Activated CD4-positive, alpha-beta memory T cell treated with anti-CD3 and anti-CD28 coated beads, Interleukin-2, amount 10 ng/mL, durations not matched to agents 7 days and 5 days (primary cell): ENCODE data around the gene SERTAD3. TPM values are rescaled to one million over a fixed set of nuclear protein-coding genes. Genes with fewer than 3 reads are reported as not detected.
"Not testable (repeated sequence)": the region's sequence is repeated elsewhere in the genome, so short reads cannot be mapped to it uniquely, and the experiment has no call there.

ENCODE experiments used
- CTCF ChIA-PET: fragments of 350-600 bp; sonication (Branson Sonifier 250); formaldehyde crosslinking; loops from one replicate; lab custom pipeline; 2021; ENCODE audit warnings: antibody characterized with exemption, inconsistent platforms; lab: Charles Lee
- POLR2A ChIA-PET: fragments of 350-600 bp; sonication (Branson Sonifier 250); formaldehyde crosslinking; loops from one replicate; lab custom pipeline; 2021; ENCODE audit warnings: antibody characterized with exemption; lab: Charles Lee
- DNase-seq: peaks from one replicate; pipeline ENCODE4 v3.0.0-alpha.2; 2020
- H3K27ac Mint-ChIP-seq: one replicate; pipeline ENCODE4 v1.8.0; 2021; ENCODE audit warnings: mild to moderate bottlenecking, mixed read lengths
- H3K27me3 Mint-ChIP-seq: one replicate; pipeline ENCODE4 v1.8.0; 2021; ENCODE audit warnings: mixed read lengths
- H3K36me3 Mint-ChIP-seq: one replicate; pipeline ENCODE4 v1.8.0; 2021; ENCODE audit warnings: low read depth, mixed read lengths
- H3K4me1 Mint-ChIP-seq: one replicate; pipeline ENCODE4 v1.8.0; 2021; ENCODE audit warnings: mixed read lengths
- H3K4me3 Mint-ChIP-seq: one replicate; pipeline ENCODE4 v1.8.0; 2021; ENCODE audit warnings: mild to moderate bottlenecking, mixed read lengths
- H3K9me3 Mint-ChIP-seq: one replicate; pipeline ENCODE4 v1.8.0; 2021; ENCODE audit warnings: mixed read lengths
- total RNA-seq, 2 experiments: library from RNA; stranded (reverse); gene quantifications; one replicate each; pipeline ENCODE4 v1.2.3, GENCODE V29; 2021

Gene SERTAD3
- total RNA-seq, 2 experiments from 2014 or later, result 18.0 to 20.3 TPM

DNA sequence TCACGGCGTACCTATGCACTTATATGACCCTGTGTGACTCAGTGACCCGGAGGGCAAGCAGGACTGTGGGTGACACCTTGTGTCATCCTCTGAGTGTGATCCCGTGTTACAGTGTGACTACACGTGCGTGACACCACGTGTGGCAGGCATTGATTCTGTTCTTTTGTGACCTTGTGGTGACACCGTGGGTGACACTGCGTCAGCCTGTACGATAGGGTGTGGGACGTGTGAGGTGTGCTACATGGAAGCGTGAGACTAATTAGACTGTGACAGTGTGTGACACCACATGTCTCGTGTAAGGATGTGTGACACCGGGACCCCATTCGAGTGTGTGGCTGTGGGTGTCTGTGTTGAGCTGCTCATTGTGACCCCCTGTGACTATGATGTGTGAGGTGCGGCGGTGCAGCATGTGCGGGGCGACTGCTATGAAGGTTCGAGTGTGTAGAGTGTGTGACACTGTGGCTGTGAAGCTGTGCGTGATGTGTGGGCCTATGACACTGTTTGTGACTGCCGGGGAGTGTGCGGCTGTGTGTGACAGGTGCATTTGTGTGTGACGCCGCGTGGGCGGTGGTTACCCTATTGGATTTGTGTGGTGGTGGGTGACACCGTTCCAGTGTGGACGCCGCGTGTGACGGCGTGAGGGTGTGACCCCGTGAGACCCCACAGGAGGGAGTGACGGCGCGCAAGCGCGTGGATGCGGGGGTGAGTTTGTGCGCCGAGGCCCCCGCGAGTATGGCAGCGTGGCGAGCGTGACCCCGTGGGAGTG is 22.3 kb upstream of the SERTAD3 start:
- DNase-seq, result no peak
- Mint-ChIP-seq H3K4me3 (peak overlapping the region; percentile 87), H3K9me3 (no peaks in the 10 kb centered on the region), H3K27me3 (peaks cover 23% of the 10 kb centered on the region), H3K27ac (no peak overlapping the region), H3K4me1 (peaks cover 36% of the 10 kb centered on the region), H3K36me3 (peaks cover 6% of the 10 kb centered on the region)
- POLR2A ChIA-PET, result interaction anchor here (0.9 to 3.3 kb wide), 11 partner anchors 20 to 144 kb away, joined by 3 to 26 read pairs (median 5); partner anchors contain the start of genes C19orf47, PLD3, SERTAD1 and SERTAD3
- CTCF ChIA-PET, result interaction anchor here (0.9 to 4.0 kb wide), 12 partner anchors 13 to 340 kb away, joined by 3 to 51 read pairs (median 11); partner anchors contain the start of genes AKT2, C19orf47, PLD3 and SERTAD1

DNA sequence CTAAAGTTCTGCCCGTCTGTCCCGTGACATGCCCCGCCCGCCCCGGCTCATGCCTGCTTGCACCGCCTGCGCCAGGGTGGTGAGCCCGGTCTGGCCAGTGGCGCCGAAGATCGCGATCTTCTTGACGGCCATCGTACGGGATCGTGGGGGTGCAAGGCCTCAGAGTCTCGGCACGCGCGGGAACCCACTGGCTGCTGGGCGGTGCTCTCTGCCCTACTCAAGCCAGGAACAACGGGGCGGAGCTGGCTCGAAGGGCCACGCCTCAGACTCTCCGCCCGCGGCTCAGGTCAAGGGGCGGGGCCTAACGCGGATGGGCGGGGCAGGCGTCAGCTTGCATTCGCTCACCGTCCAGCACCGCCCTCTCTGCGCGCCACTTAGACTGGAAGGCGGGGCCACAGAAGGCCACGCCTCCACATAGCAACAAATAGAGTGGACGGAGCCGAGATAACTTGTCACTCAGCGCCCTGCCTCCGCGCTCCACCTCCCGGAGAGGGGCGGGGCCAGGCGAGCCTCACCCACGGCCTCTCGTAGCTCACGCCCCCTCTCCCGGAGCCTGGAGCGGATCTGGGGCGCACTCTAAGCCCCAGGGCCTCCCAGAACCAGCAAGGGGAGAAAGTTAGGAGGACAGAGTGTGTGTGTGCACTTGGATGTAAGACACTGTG is 21.6 kb upstream of the SERTAD3 start, which contains the start of gene BLVRB:
BLVRB (minus strand) TSS at position 189 of the 662 bp plus-strand sequence; CDS start at position 132, 57 bp downstream.
- Mint-ChIP-seq H3K36me3 (peaks cover 6% of the 10 kb centered on the region), H3K9me3 (no peaks in the 10 kb centered on the region), H3K4me1 (peaks cover 36% of the 10 kb centered on the region), H3K27ac (peak within 1 kb of the TSS; percentile 70), H3K4me3 (peak within 1 kb of the TSS; percentile 87), H3K27me3 (peaks cover 23% of the 10 kb centered on the region)
- ChIA-PET CTCF (interaction anchor here (0.7 to 4.0 kb wide), 20 partner anchors 10 to 341 kb away, joined by 3 to 51 read pairs (median 7); partner anchors contain the start of genes AKT2, C19orf47, PLD3 and SERTAD1), POLR2A (interaction anchor here (0.9 to 3.3 kb wide), 14 partner anchors 19 to 144 kb away, joined by 3 to 26 read pairs (median 5); partner anchors contain the start of genes C19orf47, PLD3, SERTAD1 and SERTAD3)
- DNase-seq, result peak; percentile 100

DNA sequence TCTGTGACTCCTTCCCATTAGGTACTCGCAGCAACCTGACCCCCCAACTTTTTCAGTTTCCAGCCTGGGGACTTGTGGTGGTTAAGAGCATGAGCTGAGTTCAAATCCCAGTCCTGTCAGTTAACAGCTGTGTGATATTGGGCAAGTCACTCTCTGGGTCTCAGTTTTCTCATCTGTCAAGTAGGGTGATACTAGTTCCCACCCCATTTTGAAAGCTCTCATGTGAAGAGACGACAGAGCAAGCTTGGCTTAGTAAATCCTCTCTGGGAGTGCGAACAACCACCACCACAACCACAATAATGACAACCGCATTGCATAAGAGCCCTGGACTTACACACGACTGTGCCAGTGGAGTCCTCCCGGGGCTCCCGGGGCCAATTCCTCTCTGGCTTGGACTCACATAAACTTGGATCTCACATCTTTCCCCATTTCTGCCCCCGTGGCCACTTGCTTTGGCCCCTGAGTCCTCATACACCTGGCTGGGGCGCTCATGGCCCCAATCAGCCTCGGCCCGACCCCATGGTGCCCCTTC is 21.0 kb upstream of the SERTAD3 start:
- H3K36me3 Mint-ChIP-seq, result peaks cover 6% of the 10 kb centered on the region
- H3K27me3 Mint-ChIP-seq, result peaks cover 23% of the 10 kb centered on the region
- peaks cover 36% of the 10 kb centered on the region for H3K4me1 Mint-ChIP-seq
- CTCF ChIA-PET, result interaction anchor here (0.8 to 4.0 kb wide), 21 partner anchors 9 to 341 kb away, joined by 3 to 51 read pairs (median 6); partner anchors contain the start of genes AKT2, SERTAD1 and SERTAD3
- peak overlapping the region; percentile 70 for H3K27ac Mint-ChIP-seq
- peak; percentile 20 for DNase-seq
- H3K9me3 Mint-ChIP-seq, result no peaks in the 10 kb centered on the region
- POLR2A ChIA-PET, result interaction anchor here (0.6 to 3.3 kb wide), 13 partner anchors 19 to 145 kb away, joined by 3 to 26 read pairs (median 5); partner anchors contain the start of genes SERTAD1 and SERTAD3
- peak overlapping the region; percentile 87 for H3K4me3 Mint-ChIP-seq

DNA sequence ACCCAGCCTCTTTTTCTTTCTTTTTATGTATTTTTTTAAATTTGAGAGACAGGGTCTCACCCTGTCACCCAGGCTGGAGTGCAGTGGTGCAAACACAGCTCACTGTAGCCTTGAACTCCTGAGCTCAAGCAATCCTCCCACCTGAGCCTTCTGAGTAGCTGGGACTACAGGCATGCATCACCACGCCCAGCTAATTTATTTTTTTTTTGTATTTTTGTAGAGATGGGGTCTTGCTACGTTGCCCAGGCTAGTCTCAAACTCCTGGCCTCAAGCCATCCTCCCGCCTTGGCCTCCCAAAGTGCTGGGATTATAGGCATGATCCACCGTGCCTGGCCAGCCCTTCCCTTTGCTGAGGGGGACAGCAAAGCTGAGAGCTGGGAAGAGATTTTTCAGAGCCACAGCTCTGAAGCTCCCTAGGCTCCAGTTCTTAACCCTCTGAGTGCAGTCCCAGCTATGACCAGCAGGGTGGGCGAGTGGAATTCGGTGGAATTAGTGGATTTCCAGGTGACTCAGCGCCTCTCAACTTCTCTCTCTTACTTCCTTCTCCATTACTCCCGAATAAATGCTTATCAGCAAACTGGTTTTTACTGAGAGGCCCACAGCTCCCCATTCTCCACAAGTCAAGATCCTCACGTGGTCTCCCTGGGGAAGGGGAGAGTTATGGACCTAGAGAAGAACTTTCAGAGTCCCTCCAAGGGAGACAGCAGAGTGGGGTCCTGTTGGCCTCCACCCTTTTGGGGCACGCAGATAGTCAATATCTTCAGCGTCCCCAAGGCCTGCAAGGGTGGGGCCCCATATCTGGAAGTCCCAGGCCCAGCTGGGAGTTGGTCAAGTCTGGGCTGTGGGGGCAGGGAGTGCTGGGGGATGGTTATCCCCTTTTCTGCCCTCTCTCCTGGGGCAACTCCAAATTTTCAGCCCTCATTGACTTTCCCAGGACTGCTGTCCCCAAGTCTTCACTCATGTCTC is 20.2 kb upstream of the SERTAD3 start:
- Mint-ChIP-seq H3K36me3 (peaks cover 6% of the 10 kb centered on the region), H3K4me3 (peak overlapping the region; percentile 87), H3K4me1 (peaks cover 36% of the 10 kb centered on the region), H3K9me3 (no peaks in the 10 kb centered on the region), H3K27me3 (peaks cover 23% of the 10 kb centered on the region), H3K27ac (no peak overlapping the region)
- ChIA-PET CTCF (interaction anchor here (0.6 to 4.0 kb wide), 34 partner anchors 8 to 799 kb away, joined by 3 to 51 read pairs (median 5); partner anchors contain the start of genes AKT2, C19orf47, SERTAD1 and SERTAD3), POLR2A (interaction anchor here (0.6 to 3.3 kb wide), 12 partner anchors 18 to 146 kb away, joined by 3 to 26 read pairs (median 5); partner anchors contain the start of genes SERTAD1 and SERTAD3)
- DNase-seq, result peak; percentile 71

DNA sequence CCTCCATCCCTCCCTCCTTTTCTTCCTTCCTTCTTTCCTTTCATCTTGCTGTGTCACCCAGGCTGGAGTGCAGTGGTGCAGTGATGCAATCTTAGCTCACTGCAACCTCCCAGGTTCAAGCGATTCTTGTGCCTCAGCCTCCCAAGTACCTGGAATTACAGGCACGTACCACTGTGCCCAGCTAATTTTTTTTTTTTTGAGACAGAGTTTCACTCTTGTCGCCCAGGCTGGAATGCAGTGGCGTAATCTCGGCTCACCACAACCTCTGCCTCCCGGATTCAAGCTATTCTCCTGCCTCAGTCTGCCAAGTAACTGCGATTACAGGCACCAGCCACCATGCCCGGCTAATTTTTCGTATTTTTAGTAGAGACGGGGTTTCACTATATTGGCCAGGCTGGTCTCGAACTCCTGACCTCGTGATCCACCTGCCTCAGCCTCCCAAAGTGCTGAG is 19.5 kb upstream of the SERTAD3 start:
- not testable (repeated sequence) for H3K36me3 Mint-ChIP-seq, DNase-seq, H3K9me3 Mint-ChIP-seq, H3K27ac Mint-ChIP-seq, H3K4me3 Mint-ChIP-seq
- H3K4me1 Mint-ChIP-seq, result peaks cover 36% of the 10 kb centered on the region
- ChIA-PET CTCF (interaction anchor here (0.6 to 4.0 kb wide), 24 partner anchors 8 to 314 kb away, joined by 3 to 51 read pairs (median 6); partner anchors contain the start of genes C19orf47, SERTAD1 and SERTAD3), POLR2A (interaction anchor here (1.1 to 3.3 kb wide), 5 partner anchors 20 to 140 kb away, joined by 3 to 26 read pairs (median 4); partner anchors contain the start of gene SERTAD3)
- peaks cover 19% of the 10 kb centered on the region for H3K27me3 Mint-ChIP-seq

DNA sequence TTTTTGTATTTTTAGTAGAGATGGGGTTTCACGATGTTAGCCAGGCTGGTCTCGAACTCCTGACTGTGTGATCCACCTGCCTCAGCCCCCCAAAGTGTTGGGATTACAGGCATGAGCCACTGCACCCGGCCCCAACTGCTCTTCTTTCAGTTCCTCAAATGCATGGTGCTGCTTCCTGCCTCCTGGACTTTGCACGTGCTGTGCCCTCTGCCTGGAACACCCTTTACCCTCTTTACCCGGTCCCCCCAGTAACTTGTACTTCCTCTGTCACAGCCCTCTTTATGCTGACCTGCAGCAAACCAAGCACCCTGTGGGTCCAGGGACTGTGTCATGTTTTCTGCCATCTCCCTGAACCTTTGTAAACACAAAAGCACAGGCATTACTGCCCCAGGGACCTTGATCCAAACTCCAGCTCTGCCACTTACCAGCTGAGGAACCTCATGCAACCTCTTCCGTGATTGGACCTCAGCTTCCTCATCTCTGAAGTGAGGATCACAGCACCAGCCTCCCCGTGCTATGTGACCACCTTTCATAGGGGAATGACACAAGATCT is 17.6 kb upstream of the SERTAD3 start:
- ChIA-PET CTCF (interaction anchor here (1.3 kb wide), 1 partner anchor 41 kb away, joined by 5 read pairs; no protein-coding TSS in a partner anchor), POLR2A (interaction anchor here (1.1 kb wide), 1 partner anchor 36 kb away, joined by 3 read pairs; no protein-coding TSS in a partner anchor)

DNA sequence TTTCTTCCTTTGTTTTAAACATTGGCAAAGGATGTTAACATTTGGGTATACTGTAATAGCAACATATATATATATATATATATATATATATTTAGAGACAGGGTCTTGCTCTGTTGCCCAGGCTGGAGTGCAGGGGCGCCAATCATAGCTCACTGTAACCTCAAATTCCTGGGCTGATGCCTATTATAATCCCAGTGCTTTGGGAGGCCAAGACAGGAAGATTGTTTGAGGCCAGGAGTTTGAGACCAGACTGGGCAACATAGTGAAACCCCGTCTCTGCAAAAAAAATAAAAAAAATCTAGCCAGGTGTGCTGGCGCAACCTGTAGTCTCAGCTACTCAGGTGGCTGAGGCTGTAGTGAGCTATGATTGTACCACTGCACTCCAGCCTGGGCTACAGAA is 16.1 kb upstream of the SERTAD3 start:
- CTCF ChIA-PET, result no interaction called here

More for the DNA sequence above, 17.6 kb upstream of the SERTAD3 start:
- Mint-ChIP-seq H3K36me3 (peaks cover 6% of the 10 kb centered on the region), H3K4me3 (no peak overlapping the region), H3K27me3 (peaks cover 7% of the 10 kb centered on the region), H3K27ac (no peak overlapping the region), H3K9me3 (no peaks in the 10 kb centered on the region), H3K4me1 (peaks cover 32% of the 10 kb centered on the region)
- no peak for DNase-seq

DNA sequence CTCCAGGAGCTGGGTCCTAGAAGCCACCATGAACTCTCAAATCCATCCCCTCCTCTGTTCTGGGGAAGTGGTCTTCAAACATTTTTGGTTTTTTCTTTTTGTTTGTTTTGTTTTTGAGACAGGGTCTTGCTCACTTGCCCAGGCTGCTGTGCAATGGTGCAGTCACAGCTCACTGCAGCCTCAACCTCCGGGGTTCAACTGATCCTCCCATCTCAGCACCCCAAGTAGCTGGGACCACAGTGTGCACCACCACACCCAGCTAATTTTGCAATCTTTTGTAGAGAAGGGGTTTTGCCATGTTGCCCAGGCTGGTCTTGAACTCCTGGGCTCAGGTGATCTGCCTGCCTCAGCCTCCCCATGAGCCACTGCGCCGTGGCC is 14.5 kb upstream of the SERTAD3 start:
- no peaks in the 10 kb centered on the region for H3K27me3 Mint-ChIP-seq
- no peak for DNase-seq
- no peaks in the 10 kb centered on the region for H3K9me3 Mint-ChIP-seq
- no peak overlapping the region for H3K27ac Mint-ChIP-seq
- POLR2A ChIA-PET, result no interaction called here
- H3K4me3 Mint-ChIP-seq, result no peak overlapping the region
- CTCF ChIA-PET, result no interaction called here
- peaks cover 8% of the 10 kb centered on the region for H3K4me1 Mint-ChIP-seq
- no peaks in the 10 kb centered on the region for H3K36me3 Mint-ChIP-seq

More for the DNA sequence above, 16.1 kb upstream of the SERTAD3 start:
- DNase-seq, result no peak
- Mint-ChIP-seq H3K36me3 (no peaks in the 10 kb centered on the region), H3K4me3 (no peak overlapping the region), H3K9me3 (no peaks in the 10 kb centered on the region), H3K27ac (no peak overlapping the region), H3K4me1 (peaks cover 18% of the 10 kb centered on the region), H3K27me3 (no peaks in the 10 kb centered on the region)
- POLR2A ChIA-PET, result no interaction called here

DNA sequence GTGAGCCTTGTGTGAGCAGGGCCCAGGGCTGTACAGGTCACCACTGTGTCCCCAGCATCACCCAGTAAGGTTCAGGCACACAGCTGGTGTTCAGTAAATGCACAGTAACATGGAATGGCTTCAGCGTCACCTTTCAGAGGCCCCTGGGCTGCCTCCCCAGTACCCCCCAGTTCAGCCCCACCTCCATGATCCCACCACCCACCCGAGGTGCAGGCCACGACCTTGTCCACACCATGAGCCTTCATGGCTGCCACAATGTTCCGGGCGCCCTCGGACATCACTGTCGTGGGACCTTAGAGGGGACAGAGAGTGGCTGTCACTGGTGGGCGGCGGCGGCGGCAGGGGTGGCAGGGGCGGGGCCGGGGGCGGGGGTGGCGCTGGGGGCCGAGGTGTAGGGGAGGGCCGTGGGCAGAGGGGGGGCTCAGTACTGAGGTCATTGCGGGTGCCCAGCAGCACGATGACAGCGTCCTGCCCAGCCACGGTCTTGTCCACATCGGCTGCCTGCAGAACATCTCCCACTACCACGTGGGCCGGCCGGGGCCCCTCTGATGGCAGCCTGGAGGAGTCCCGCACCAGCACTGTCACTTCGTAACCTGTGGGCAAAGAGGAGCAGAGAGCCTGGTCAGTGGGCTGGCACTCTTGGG is 13.9 kb upstream of the SERTAD3 start:
- H3K27ac Mint-ChIP-seq, result no peak overlapping the region
- no peaks in the 10 kb centered on the region for H3K27me3 Mint-ChIP-seq
- ChIA-PET CTCF (no interaction called here), POLR2A (no interaction called here)
- H3K36me3 Mint-ChIP-seq, result no peaks in the 10 kb centered on the region
- no peak overlapping the region for H3K4me3 Mint-ChIP-seq
- DNase-seq, result no peak
- peaks cover 5% of the 10 kb centered on the region for H3K4me1 Mint-ChIP-seq
- no peaks in the 10 kb centered on the region for H3K9me3 Mint-ChIP-seq

DNA sequence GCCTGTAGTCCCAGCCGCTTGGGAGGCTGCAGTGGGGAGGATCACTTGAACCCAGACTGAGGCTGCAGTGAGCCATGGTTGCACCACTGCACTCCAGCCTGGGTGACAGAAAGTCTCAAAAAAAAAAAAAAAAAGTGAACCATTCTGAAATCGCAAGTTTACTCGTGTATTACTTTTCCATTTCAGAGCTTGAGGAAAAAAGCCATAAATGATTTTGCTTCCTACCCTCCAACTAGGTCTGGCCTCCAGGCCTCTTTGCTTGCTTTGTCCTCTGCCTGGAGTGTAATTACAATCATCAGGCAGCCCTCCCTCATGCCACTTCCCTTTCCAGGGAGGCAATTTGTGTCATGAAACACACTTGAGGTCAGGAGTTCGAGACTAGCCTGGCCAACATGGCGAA is 12.9 kb upstream of the SERTAD3 start:
- CTCF ChIA-PET, result no interaction called here
- DNase-seq, result no peak
- peaks cover 3% of the 10 kb centered on the region for H3K4me1 Mint-ChIP-seq
- H3K27ac Mint-ChIP-seq, result no peak overlapping the region
- H3K4me3 Mint-ChIP-seq, result no peak overlapping the region
- no peaks in the 10 kb centered on the region for H3K36me3 Mint-ChIP-seq
- POLR2A ChIA-PET, result interaction anchor here (0.7 kb wide), 1 partner anchor 109 kb away, joined by 3 read pairs; the partner anchor contains the start of genes C19orf47 and PLD3
- H3K27me3 Mint-ChIP-seq, result no peaks in the 10 kb centered on the region
- no peaks in the 10 kb centered on the region for H3K9me3 Mint-ChIP-seq
